GM12878 (cell line): ENCODE data around the gene VWA8. TPM values are rescaled to one million over a fixed set of nuclear protein-coding genes. Genes with fewer than 3 reads are reported as not detected.

Experiments
- ATAC-seq: fragments of 200-7000 bp; cut with Tn5 transposase; 3 replicates; pipeline ENCODE4 v1.9.1; 2020; ENCODE audit warnings: mild to moderate bottlenecking, moderate library complexity
- BruUV-seq: library from RNA; stranded (reverse); fragments of 400-500 nt; replicated peaks from 2 replicates; lab custom pipeline; 2021; lab: Mats Ljungman, UMichigan
- CTCF ChIA-PET: fragments of 300-600 bp; sonication (Branson Sonifier 250); formaldehyde crosslinking; extraction: SDS; loops from one replicate; lab custom pipeline; 2021; ENCODE audit warnings: inconsistent platforms; lab: Yijun Ruan, JAX
- POLR2A ChIA-PET: fragments of 350-600 bp; formaldehyde crosslinking; extraction: SDS; loops from one replicate; lab custom pipeline; 2021; ENCODE audit warnings: inconsistent platforms; lab: Charles Lee
- RAD21 ChIA-PET: fragments of 300-600 bp; sonication (Branson Sonifier 250); formaldehyde crosslinking; loops from one replicate; lab custom pipeline; 2023; ENCODE audit warnings: antibody characterized with exemption; ENCODE audit not compliant: unreplicated experiment; lab: Charles Lee
- SMC1A ChIA-PET: fragments of 300-600 bp; sonication (Branson Sonifier 250); formaldehyde crosslinking; loops from one replicate; lab custom pipeline; 2023; ENCODE audit not compliant: unreplicated experiment, uncharacterized antibody; lab: Charles Lee
- DNase-seq: peaks from one replicate; pipeline ENCODE4 v3.0.0-alpha.2; 2011; ENCODE audit warnings: low read depth, low spot score
- FAIRE-seq: peaks from 3 replicates; lab custom pipeline; 2011; peaks lifted over from hg19 to GRCh38; lab: Jason Lieb, UNC
- H2AFZ ChIP-seq: 2 replicates; pipeline ENCODE4 v1.6.0; 2011; ENCODE audit warnings: low read depth, low read length, control low read depth; ENCODE audit not compliant: control insufficient read depth
- H3K27ac ChIP-seq: 2 replicates; pipeline ENCODE4 v1.5.1; 2011; ENCODE audit warnings: control low read depth; ENCODE audit not compliant: control insufficient read depth, insufficient read depth
- H3K27me3 ChIP-seq, 2 experiments: replicated peaks in 1 of 2; 2 replicates each; pipeline versions ENCODE4 v1.6.0 to v1.6.1; 2011; ENCODE audit warnings: low read length in 1 of 2; ENCODE audit not compliant: control insufficient read depth in 2 of 2, insufficient read depth in 2 of 2
- H3K36me3 ChIP-seq, 2 experiments: 2 replicates each; pipeline ENCODE4 v1.5.1; 2011; ENCODE audit warnings: low read length in 1 of 2; ENCODE audit not compliant: control insufficient read depth in 2 of 2, insufficient read depth in 2 of 2
- H3K4me1 ChIP-seq: 2 replicates; pipeline ENCODE4 v1.6.1; 2011; ENCODE audit warnings: mild to moderate bottlenecking, low read length, moderate library complexity, mixed read lengths; ENCODE audit not compliant: control insufficient read depth, insufficient read depth
- H3K4me2 ChIP-seq: 2 replicates; pipeline ENCODE4 v1.6.0; 2011; ENCODE audit warnings: control low read depth; ENCODE audit not compliant: control insufficient read depth, insufficient read depth
- H3K4me3 ChIP-seq: fragments of 200-600 bp; sonication (generic); 2 replicates; pipeline ENCODE4 v1.5.1; 2016
- H3K79me2 ChIP-seq: 2 replicates; pipeline ENCODE4 v1.6.0; 2011; ENCODE audit warnings: low read length; ENCODE audit not compliant: control insufficient read depth, insufficient read depth
- H3K9ac ChIP-seq: 2 replicates; pipeline ENCODE4 v1.8.0; 2011; ENCODE audit warnings: low read length, control low read depth, mixed read lengths; ENCODE audit not compliant: control insufficient read depth, insufficient read depth
- H3K9me3 ChIP-seq: replicated peaks from 3 replicates; pipeline ENCODE4 v1.5.1; 2011; ENCODE audit warnings: mild to moderate bottlenecking, low read length; ENCODE audit not compliant: control insufficient read depth, insufficient read depth
- H4K20me1 ChIP-seq: 2 replicates; pipeline ENCODE4 v1.6.0; 2011; ENCODE audit not compliant: control insufficient read depth, insufficient read depth
- EZH2 ChIP-seq: IDR thresholded peaks from 2 replicates; pipeline ENCODE4 v1.6.1; 2012; ENCODE audit warnings: low read depth, mild to moderate bottlenecking, control low read depth, inconsistent platforms, low read length, borderline replicate concordance; ENCODE audit not compliant: control insufficient read depth
- NR2C1 ChIP-seq: fragments of 450-650 bp; IDR thresholded peaks from 2 replicates; pipeline ENCODE4 v1.6.1; 2017; ENCODE audit warnings: antibody characterized with exemption, mild to moderate bottlenecking, moderate library complexity
- POLR2A ChIP-seq: IDR thresholded peaks from 2 replicates; pipeline ENCODE4 v1.6.1; 2011; ENCODE audit warnings: low read depth, mild to moderate bottlenecking, low read length
- RAD21 ChIP-seq: IDR thresholded peaks from 2 replicates; pipeline ENCODE4 v1.6.1; 2011; ENCODE audit warnings: mild to moderate bottlenecking, low read depth, low read length, moderate library complexity; ENCODE audit not compliant: insufficient read depth
- SIX5 ChIP-seq: IDR thresholded peaks from 2 replicates; pipeline ENCODE4 v1.6.1; 2011; ENCODE audit warnings: mild to moderate bottlenecking, low read depth, low read length, moderate library complexity; ENCODE audit not compliant: severe bottlenecking
- SMC3 ChIP-seq: IDR thresholded peaks from 2 replicates; pipeline ENCODE4 v1.6.1; 2011; ENCODE audit warnings: low read length, improper control_type of control experiment, borderline replicate concordance
- STAT1 ChIP-seq: fragments of 450-650 bp; conservative IDR thresholded peaks from 2 replicates; pipeline ENCODE4 v1.6.1; 2014; ENCODE audit warnings: antibody characterized with exemption, mild to moderate bottlenecking
- WGBS: methylation state at CpG from one replicate; pipeline ENCODE4 v1.1.6; 2016; ENCODE audit warnings: low lambda C conversion rate; ENCODE audit not compliant: insufficient replicate concordance, insufficient coverage; ENCODE audit errors: missing lambda C conversion rate; 5-methylcytosine and 5-hydroxymethylcytosine counted together
- in situ Hi-C: fragments of 300-500 bp; cut with MboI; formaldehyde crosslinking; loops from 9 replicates; pipeline ENCODE4 v1.14.3; 2018; ENCODE audit warnings: mixed read lengths
- intact Hi-C: fragments of 100-400 bp; cut with micrococcal nuclease; formaldehyde crosslinking; loops from one replicate; pipeline ENCODE4 v1.14.2; 2022; ENCODE audit not compliant: unreplicated experiment
- polyA plus RNA-seq, 11 experiments: library from polyadenylated mRNA; depleted of rRNA in 4 of 11; unstranded in 6 of 11; stranded (reverse) in 5 of 11; fragments of >200 nt; fragmentation: Nextera tagmentation in 4 of 11; fragmentation: Illumina TruSeq in 1 of 11; extraction: Ambion mirVana in 4 of 11; extraction: Trizol in 1 of 11; gene quantifications; 1 replicate in 1 of 11; 2 replicates in 10 of 11; pipeline versions ENCODE4 v1.2.1 to v1.2.3, GENCODE V29; 2011 to 2016; ENCODE audit warnings: inconsistent platforms in 2 of 11, missing spikeins in 2 of 11, low read depth in 1 of 11
- total RNA-seq, 4 experiments: library from RNA; depleted of rRNA in 3 of 4; stranded (reverse); fragments of >200 nt in 3 of 4; fragmentation: Illumina TruSeq in 1 of 4; extraction: Trizol in 1 of 4; gene quantifications; 2 replicates each; pipeline versions ENCODE4 v1.2.1 to v1.2.3, GENCODE V29; 2013 to 2021
- TF ChIP-seq, protein P1 (sequence below), 3 experiments: IDR thresholded peaks in 2 of 3; conservative IDR thresholded peaks in 1 of 3; 2 replicates each; pipeline ENCODE4 v1.5.1; 2011; ENCODE audit warnings: low read depth in 3 of 3, low read length in 3 of 3, mild to moderate bottlenecking in 3 of 3, control low read depth in 2 of 3, moderate library complexity in 2 of 3, inconsistent platforms in 1 of 3, mixed read lengths in 1 of 3; ENCODE audit not compliant: control insufficient read depth in 2 of 3, insufficient read depth in 1 of 3; ENCODE audit errors: extremely low read depth in 1 of 3

The VWA8 gene
- total and polyA plus RNA-seq, 10 of the 15 experiments (the other 5 are each of a cell fraction or from before 2014, with no cell fraction given): 3.0 to 21.8 (median 13.5) TPM

DNA sequence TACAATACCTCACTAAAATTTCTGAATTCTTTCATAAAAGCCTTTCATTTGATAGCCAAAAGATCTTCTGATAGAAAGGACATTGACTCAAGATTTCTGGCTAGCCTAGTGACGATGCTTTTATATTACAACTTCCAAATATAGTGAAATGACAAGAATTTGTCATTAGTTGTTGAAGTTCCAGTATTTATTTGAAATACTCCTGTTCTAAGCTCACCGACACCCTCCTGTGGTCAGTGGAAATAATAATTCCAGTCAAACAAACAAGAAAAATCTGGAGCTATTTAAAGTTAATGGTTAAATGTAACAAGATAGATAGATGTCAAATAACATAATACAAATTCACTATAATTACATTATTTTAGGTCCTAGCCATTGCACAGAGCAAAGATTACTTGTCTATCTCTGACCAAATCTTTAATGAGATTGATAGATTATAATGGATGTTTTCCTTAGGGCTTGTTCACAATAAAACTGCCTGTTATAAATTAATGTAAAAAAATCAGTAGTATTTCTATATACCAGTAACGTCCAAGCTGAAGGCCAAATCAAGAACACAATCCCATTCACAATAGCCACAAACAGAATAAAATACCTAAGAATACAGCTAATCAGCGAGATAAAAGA lies 308.1 kb downstream of the VWA8 start:
- no peak for FAIRE-seq
- H2AFZ ChIP-seq: no peak overlapping the region
- in situ Hi-C loops: no loop called here

More for the DNA sequence above, 308.1 kb downstream of the VWA8 start:
- no peaks in the 10 kb centered on the region for H3K27me3 ChIP-seq
- intact Hi-C loops: loop anchor here (5.0 kb wide), 3 partner anchors 241 to 301 kb away; no protein-coding TSS in a partner anchor
- H3K9me3 ChIP-seq: no peaks in the 10 kb centered on the region
- SMC1A ChIA-PET: interaction anchor here (0.6 to 3.2 kb wide), 22 partner anchors 9 to 461 kb away, joined by 3 to 24 read pairs (median 4); no protein-coding TSS in a partner anchor
- no peaks in the 10 kb centered on the region; a peak in 1 of 4 replicates for H3K36me3 ChIP-seq
- no peak overlapping the region for H3K4me3 ChIP-seq
- POLR2A ChIA-PET: interaction anchor here (0.9 kb wide), 1 partner anchor 319 kb away, joined by 3 read pairs; no protein-coding TSS in a partner anchor
- no peaks in the 10 kb centered on the region for H3K4me1 ChIP-seq
- H3K4me2 ChIP-seq: no peak overlapping the region
- H3K9ac ChIP-seq: no peak overlapping the region
- ATAC-seq: no peak
- CTCF ChIA-PET: interaction anchor here (0.6 to 3.6 kb wide), 27 partner anchors 8 to 598 kb away, joined by 3 to 21 read pairs (median 4); no protein-coding TSS in a partner anchor
- TF ChIP-seq STAT1: no peak
- TF ChIP-seq SIX5: no peak
- TF ChIP-seq NR2C1: no peak
- peak; percentile 91 for TF ChIP-seq RAD21
- TF ChIP-seq EZH2: no peak
- peak; percentile 66; the same call in 1 of the 2 replicates for TF ChIP-seq SMC3
- TF ChIP-seq, protein P1, sequence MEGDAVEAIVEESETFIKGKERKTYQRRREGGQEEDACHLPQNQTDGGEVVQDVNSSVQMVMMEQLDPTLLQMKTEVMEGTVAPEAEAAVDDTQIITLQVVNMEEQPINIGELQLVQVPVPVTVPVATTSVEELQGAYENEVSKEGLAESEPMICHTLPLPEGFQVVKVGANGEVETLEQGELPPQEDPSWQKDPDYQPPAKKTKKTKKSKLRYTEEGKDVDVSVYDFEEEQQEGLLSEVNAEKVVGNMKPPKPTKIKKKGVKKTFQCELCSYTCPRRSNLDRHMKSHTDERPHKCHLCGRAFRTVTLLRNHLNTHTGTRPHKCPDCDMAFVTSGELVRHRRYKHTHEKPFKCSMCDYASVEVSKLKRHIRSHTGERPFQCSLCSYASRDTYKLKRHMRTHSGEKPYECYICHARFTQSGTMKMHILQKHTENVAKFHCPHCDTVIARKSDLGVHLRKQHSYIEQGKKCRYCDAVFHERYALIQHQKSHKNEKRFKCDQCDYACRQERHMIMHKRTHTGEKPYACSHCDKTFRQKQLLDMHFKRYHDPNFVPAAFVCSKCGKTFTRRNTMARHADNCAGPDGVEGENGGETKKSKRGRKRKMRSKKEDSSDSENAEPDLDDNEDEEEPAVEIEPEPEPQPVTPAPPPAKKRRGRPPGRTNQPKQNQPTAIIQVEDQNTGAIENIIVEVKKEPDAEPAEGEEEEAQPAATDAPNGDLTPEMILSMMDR (IDR thresholded peaks at IDR 0.05 in 2 of 3, conservative IDR thresholded peaks at IDR 0.05 in 1 of 3; ENCODE audit: control insufficient read depth in 2 of 3, extremely low read depth in 1 of 3, insufficient read depth in 1 of 3, low read depth in 3 of 3, low read length in 3 of 3): peak; percentile 15 to 53 (median 43); a peak in 5 of 6 replicates
- no peak for TF ChIP-seq POLR2A
- RAD21 ChIA-PET: interaction anchor here (0.8 to 1.8 kb wide), 16 partner anchors 9 to 593 kb away, joined by 3 to 13 read pairs (median 4); no protein-coding TSS in a partner anchor
- H4K20me1 ChIP-seq: no peaks in the 10 kb centered on the region
- no peak overlapping the region for H3K27ac ChIP-seq
- BruUV-seq: no TSS peak
- 65% methylated on average over 4 of the region's 4 CpGs for WGBS
- no peak for DNase-seq
- H3K79me2 ChIP-seq: no peaks in the 10 kb centered on the region
